HG03159 (cell line): ENCODE data around the gene NFIA.
A peak's percentile ranks its signal among the peaks of the same experiment; 100 is the strongest.

Experiments used
- ATAC-seq: cut with Tn5 transposase; IDR thresholded peaks from one replicate; pipeline ENCODE4 v1.9.1; 2021; ENCODE audit warnings: mild to moderate bottlenecking, moderate library complexity; ENCODE audit not compliant: unreplicated experiment

The NFIA gene

GRCh38 chr1:61441723-61442262 is 359.4 kb downstream of the NFIA start:
- ATAC-seq = no peak

GRCh38 chr1:61442544-61442943 is 360.2 kb downstream of the NFIA start:
- ATAC-seq = no peak

- ATAC-seq = no peak
Measured at GRCh38 chr1:61444288-61444687, 361.9 kb downstream of the NFIA start.

- ATAC-seq = no peak
Measured at GRCh38 chr1:61445269-61445825, 363.0 kb downstream of the NFIA start.

GRCh38 chr1:61446531-61446991 is 364.2 kb downstream of the NFIA start:
- ATAC-seq = no peak

GRCh38 chr1:61447106-61447967 is 365.0 kb downstream of the NFIA start:
- no peak for ATAC-seq

- no peak for ATAC-seq
Measured at GRCh38 chr1:61447968-61448430, 365.6 kb downstream of the NFIA start.

GRCh38 chr1:61448914-61449313 is 366.6 kb downstream of the NFIA start:
- ATAC-seq = no peak

- ATAC-seq = no peak
Measured at GRCh38 chr1:61449410-61449809, 367.0 kb downstream of the NFIA start.

GRCh38 chr1:61450454-61450853 is 368.1 kb downstream of the NFIA start:
- ATAC-seq = no peak

- ATAC-seq = no peak
Measured at GRCh38 chr1:61450872-61451571, 368.7 kb downstream of the NFIA start.

- ATAC-seq = no peak
Measured at GRCh38 chr1:61451572-61451968, 369.2 kb downstream of the NFIA start.

GRCh38 chr1:61452176-61453035 is 370.0 kb downstream of the NFIA start:
- no peak for ATAC-seq

GRCh38 chr1:61453111-61453961 is 371.0 kb downstream of the NFIA start:
- ATAC-seq = peak; percentile 86

GRCh38 chr1:61455400-61455799 is 373.0 kb downstream of the NFIA start:
- ATAC-seq = no peak

GRCh38 chr1:61457526-61458040 is 375.2 kb downstream of the NFIA start:
- no peak for ATAC-seq

GRCh38 chr1:61459345-61459744 is 377.0 kb downstream of the NFIA start:
- no peak for ATAC-seq

GRCh38 chr1:61460191-61460590 is 377.8 kb downstream of the NFIA start:
- ATAC-seq = no peak
